ENCODE results near the gene TRPM5.

- TF ChIP-seq CTCF (optimal IDR thresholded peaks at IDR 0.05 in 1 of 3, IDR thresholded peaks at IDR 0.05 in 1 of 3, conservative IDR thresholded peaks at IDR 0.05 in 1 of 3; ENCODE audit: extremely low read depth in 1 of 3, insufficient read depth in 2 of 3, low read length in 3 of 3), result no peak
- no peak for TF ChIP-seq EZH2 (IDR thresholded peaks at IDR 0.05; ENCODE audit: low read length)
Observed at GRCh38 chr11:2461956-2462542, 17.7 kb upstream of the TRPM5 start.
